ENCODE results near the gene CSGALNACT2. TPM values are rescaled to one million over a fixed set of nuclear protein-coding genes. Genes with fewer than 3 reads are reported as not detected.
"Not testable (repeated sequence)": the region's sequence is repeated elsewhere in the genome, so short reads cannot be mapped to it uniquely, and the experiment has no call there.

CSGALNACT2 gene
- total RNA-seq, 1 donor from 2014 or later, result 4.9 TPM

DNA sequence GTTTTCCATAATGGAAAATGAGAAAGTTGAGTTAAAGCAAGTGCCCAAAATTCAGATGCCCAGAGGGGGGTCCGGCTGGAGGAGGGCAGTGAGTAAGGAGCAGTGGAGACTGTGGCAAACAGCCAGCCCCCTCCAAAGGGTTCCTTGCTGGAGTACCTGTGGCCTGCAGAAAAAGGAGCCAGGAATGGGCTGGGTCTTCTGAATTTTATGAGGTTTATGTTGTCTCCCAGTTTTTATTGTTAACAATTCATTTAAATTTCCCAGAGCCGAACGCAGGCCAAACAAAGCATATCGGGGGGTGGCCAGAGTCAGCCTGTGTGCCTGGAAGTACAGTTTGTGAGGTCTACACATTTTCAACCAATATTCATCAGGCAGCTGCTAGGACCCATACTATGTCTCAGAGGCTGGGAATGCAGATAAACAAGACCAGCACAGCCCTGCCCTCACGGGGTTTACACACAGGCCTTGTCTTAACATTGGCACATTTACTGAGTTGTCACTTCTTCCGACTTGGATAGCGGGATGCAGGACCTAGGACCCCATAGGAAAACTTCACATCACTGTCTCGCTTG lies 12.9 kb upstream of the CSGALNACT2 start:
- ATAC-seq, result peak; percentile 16

GRCh38 chr10:43125881-43126731 lies 12.1 kb upstream of the CSGALNACT2 start:
- ATAC-seq, result no peak

- no peak for ATAC-seq
These were observed 11.4 kb upstream of the CSGALNACT2 start for GRCh38 chr10:43126759-43127424.

DNA sequence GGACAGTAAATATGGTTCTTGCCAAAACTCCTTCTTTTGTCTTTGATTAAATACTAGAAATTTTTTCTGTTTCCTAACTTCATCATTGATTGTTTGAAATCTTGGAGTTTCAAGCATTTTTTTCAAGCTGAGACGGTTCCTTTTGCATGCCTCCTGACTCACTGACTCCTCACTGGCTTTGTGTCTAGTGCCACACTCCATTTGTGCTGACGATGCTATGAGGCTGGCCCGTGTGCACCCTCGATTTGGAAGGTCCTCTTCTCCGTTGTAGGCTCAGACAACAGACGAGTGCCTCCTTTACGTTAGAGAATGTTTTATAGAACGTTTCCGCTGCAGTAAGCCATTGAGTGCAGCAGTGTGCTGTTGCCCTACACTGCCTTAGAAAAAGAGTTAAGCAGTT lies 10.8 kb upstream of the CSGALNACT2 start:
- no peak for ATAC-seq

DNA sequence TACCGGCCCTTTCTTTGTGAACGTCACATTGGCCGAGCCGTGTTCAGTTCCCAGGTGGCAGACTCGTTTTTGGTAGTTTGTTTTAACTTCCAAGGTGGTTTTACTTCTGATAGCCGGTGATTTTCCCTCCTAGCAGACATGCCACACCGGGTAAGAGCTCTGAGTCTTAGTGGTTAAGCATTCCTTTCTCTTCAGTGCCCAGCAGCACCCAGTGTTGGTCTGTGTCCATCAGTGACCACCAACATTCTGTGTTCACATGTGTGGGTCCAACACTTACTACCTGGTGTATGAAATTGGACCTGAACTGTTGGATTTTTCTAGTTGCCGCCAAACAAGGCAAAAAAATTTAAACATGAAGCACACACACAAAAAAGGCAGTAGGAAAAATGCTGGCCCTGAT lies 9.9 kb upstream of the CSGALNACT2 start:
- ATAC-seq, result no peak

GRCh38 chr10:43128958-43129706 lies 9.1 kb upstream of the CSGALNACT2 start:
- no peak for ATAC-seq

DNA sequence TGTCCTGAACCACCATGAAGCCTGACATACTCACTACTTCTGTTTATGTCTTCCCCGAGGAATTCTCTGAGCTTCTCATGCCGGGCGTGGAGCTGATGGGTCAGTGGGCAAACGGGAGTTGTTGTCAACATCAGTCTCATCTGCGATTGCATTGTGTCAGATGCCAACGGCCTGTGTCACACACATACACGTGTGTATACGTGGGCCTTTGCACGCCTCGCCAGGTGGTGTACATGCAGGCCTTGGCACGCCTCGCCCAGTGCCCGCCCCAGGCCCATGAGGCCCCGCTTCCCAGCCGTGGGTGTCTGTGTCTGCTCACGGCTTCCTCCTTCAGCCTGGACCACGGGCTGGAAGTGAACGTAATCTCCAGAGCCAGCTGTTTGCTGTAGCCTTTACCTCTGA lies 7.5 kb upstream of the CSGALNACT2 start:
- ATAC-seq, result peak; percentile 65

GRCh38 chr10:43131256-43131655 lies 7.0 kb upstream of the CSGALNACT2 start:
- no peak for ATAC-seq

DNA sequence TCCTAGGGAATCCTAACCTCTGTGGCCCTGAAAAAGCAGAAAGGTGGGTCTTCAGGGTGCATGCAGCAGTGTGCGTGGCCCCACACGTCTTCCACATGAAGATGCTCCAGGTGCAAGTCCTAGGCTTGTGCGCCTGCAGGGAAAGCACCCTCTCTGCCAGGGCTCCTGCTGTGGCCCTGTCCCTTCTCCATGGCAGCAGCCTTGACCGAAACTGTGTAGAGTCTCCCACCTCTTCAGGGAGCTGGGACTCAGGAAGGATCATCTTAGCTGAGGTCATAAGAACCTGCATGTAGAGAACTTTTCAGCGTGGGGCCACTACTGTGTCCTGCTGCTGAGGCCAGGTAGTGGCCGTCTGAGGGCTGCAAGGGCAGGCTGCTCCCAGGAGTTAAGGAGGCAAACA lies 6.3 kb upstream of the CSGALNACT2 start:
- ATAC-seq, result no peak

- no peak for ATAC-seq
These were observed 5.1 kb upstream of the CSGALNACT2 start for GRCh38 chr10:43132867-43133787.

DNA sequence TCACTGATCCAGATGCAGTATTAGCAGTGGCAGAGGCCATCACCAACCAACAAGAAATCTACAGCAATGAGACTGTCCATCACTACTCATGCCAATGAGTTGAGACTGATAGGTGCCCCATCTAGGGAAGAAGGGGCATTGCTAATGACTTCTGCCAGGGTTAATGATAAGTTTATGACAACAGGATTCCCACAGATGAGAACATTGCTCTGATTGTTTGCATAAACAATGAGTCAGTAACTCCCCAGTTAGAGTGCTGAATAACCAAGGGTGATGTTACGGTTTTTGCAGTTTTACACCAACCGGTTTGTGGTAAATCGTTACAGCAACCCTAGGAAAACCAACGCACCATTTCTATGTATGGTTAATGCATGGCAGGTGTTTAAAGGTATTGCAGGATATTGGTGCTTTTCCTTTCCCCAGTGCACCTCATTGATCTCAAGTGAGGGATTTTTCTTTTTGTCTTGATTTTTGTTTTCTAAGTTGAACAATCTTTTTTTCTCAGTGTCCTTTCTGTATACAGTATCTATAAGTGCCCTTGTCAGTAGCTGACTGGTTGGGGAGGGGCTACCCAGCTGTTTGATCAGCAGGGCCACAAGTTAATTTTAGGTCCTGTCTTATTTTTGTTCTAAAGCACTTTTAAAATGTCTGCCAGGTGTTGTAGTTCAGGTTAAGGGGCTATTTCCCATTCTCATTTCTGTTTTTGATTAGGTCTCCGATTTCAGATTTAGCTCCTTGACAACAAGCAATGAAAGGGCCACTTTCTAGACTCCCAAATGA lies 3.9 kb upstream of the CSGALNACT2 start:
- no peak for ATAC-seq

GRCh38 chr10:43135064-43135463 lies 3.2 kb upstream of the CSGALNACT2 start:
- no peak for ATAC-seq

- no peak for ATAC-seq
These were observed 2.6 kb upstream of the CSGALNACT2 start for GRCh38 chr10:43135656-43136055.

DNA sequence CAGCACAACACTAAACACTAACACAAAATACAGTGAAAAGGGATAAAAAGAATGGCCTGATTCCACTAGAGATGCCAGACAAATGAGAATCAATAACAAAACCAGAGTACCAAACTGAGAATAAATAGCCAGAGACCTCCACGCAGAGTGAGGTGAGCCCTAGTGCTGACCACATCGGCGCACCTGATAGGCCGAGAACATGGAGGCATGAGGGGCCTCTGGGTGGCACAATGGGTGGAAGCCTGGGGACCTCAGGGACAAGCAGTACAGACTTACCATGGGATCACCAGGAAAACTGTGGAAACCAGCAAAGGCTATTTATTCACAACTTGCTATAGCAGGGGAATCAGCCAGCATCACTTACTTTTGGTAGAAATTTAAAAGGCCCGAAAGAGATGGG lies 1.8 kb upstream of the CSGALNACT2 start:
- no peak for ATAC-seq

- ATAC-seq, result no peak
These were observed 1.1 kb upstream of the CSGALNACT2 start for GRCh38 chr10:43136995-43137716.

DNA sequence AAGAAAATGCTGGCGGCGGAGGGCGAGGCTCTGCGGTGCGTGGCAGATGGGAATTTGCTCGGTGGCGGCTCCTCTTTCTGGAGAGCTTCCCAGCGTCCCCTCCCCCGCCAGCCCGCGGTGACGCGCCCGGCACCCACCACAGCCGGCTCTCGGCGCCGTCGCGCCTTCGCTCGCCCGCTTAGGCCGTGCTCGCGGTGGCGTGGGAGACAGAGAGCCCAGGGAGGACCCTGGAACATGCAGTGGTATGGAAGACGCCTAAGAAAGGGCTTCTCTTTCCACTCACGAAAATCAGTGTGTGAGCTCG lies 576 bp upstream of the CSGALNACT2 start:
- peak; percentile 49 for ATAC-seq

- peak; percentile 46 for ATAC-seq
These were observed 554 bp downstream of the CSGALNACT2 start for GRCh38 chr10:43138757-43139241.

DNA sequence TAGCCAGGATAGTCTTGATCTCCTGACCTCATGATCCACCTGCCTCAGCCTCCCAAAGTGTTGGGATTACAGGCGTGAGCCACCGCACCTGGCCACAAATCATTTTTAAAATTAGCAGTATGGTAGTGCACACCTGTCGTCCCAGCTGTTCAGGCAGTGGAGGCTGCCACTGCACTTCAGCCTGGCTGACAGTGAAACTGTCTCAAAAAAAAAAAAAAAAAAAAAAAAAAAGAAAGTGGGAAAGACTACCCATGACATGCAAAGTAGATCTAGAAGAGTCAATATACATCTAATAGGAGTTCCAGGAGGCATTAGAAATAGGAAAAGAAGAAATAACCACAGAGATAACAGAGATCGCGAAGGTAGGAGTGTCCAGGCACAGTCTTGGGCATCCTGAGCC lies 3.2 kb downstream of the CSGALNACT2 start:
- no peak for ATAC-seq

- no peak for ATAC-seq
These were observed 7.1 kb downstream of the CSGALNACT2 start for GRCh38 chr10:43145311-43145710.

GRCh38 chr10:43145936-43146335 lies 7.7 kb downstream of the CSGALNACT2 start:
- ATAC-seq, result not testable (repeated sequence)
